AG09309 (cell line): ENCODE results near the gene SRD5A3.
"Not testable (repeated sequence)": the region's sequence is repeated elsewhere in the genome, so short reads cannot be mapped to it uniquely, and the experiment has no call there.

Source experiments
- DNase-seq: peaks from one replicate; pipeline ENCODE4 v3.0.0-alpha.2; 2010; ENCODE audit warnings: low read depth
- H3K4me3 ChIP-seq: 2 replicates; pipeline ENCODE4 v1.5.1; 2011; ENCODE audit warnings: mild to moderate bottlenecking, low read depth, low read length, moderate library complexity; ENCODE audit not compliant: control insufficient read depth
- CTCF ChIP-seq: IDR thresholded peaks from 2 replicates; pipeline ENCODE4 v1.5.1; 2011; ENCODE audit warnings: mild to moderate bottlenecking, low read depth, low read length, inconsistent platforms; ENCODE audit not compliant: insufficient read depth, control insufficient read depth; ENCODE audit errors: missing control alignments

Gene SRD5A3

GRCh38 chr4:55345054-55345453, 988 bp upstream of the SRD5A3 start:
- no peak for TF ChIP-seq CTCF
- no peak for DNase-seq
- no peak overlapping the region for H3K4me3 ChIP-seq

- no peak for DNase-seq
- no peak for TF ChIP-seq CTCF
- H3K4me3 ChIP-seq = peak overlapping the region; percentile 74
These were observed 811 bp downstream of the SRD5A3 start for GRCh38 chr4:55346851-55347255.

- DNase-seq = no peak
- no peak for TF ChIP-seq CTCF
- H3K4me3 ChIP-seq = no peak overlapping the region
These were observed 1.7 kb downstream of the SRD5A3 start for GRCh38 chr4:55347610-55348228.

- no peak for DNase-seq
- H3K4me3 ChIP-seq = no peak overlapping the region
- no peak for TF ChIP-seq CTCF
These were observed 2.4 kb downstream of the SRD5A3 start for GRCh38 chr4:55348466-55348865.

GRCh38 chr4:55350870-55351269, 4.8 kb downstream of the SRD5A3 start:
- H3K4me3 ChIP-seq, DNase-seq: not testable (repeated sequence)

- DNase-seq = no peak
- no peak for TF ChIP-seq CTCF
These were observed 5.8 kb downstream of the SRD5A3 start for GRCh38 chr4:55351824-55352223.

GRCh38 chr4:55352726-55353125, 6.7 kb downstream of the SRD5A3 start:
- H3K4me3 ChIP-seq = no peak overlapping the region
- DNase-seq = no peak
- TF ChIP-seq CTCF = no peak

More at GRCh38 chr4:55351824-55352223, 5.8 kb downstream of the SRD5A3 start:
- H3K4me3 ChIP-seq = no peak overlapping the region

- DNase-seq, H3K4me3 ChIP-seq: not testable (repeated sequence)
These were observed 7.2 kb downstream of the SRD5A3 start for GRCh38 chr4:55353228-55353747.
